Activated CD8-positive, alpha-beta T cell treated with anti-CD3 and anti-CD28 coated beads for 36 hours (primary cell): ENCODE data around the gene TLE6. TPM values are rescaled to one million over a fixed set of nuclear protein-coding genes. Genes with fewer than 3 reads are reported as not detected.

ENCODE experiments used
- ATAC-seq: fragments of 200-7000 bp; cut with Tn5 transposase; one replicate; pipeline ENCODE4 v1.10.0; 2021; ENCODE audit warnings: mild to moderate bottlenecking, moderate library complexity
- CTCF ChIA-PET: fragments of 350-600 bp; sonication (Branson Sonifier 250); formaldehyde crosslinking; loops from one replicate; lab custom pipeline; 2021; ENCODE audit warnings: antibody characterized with exemption; lab: Charles Lee
- POLR2A ChIA-PET: fragments of 350-600 bp; sonication (Branson Sonifier 250); formaldehyde crosslinking; loops from one replicate; lab custom pipeline; 2021; ENCODE audit warnings: antibody characterized with exemption; lab: Charles Lee
- DNase-seq: peaks from one replicate; pipeline ENCODE4 v3.0.0-alpha.2; 2020
- H3K27ac Mint-ChIP-seq: one replicate; pipeline ENCODE4 v1.8.0; 2021; ENCODE audit warnings: mild to moderate bottlenecking, mixed read lengths
- H3K27me3 Mint-ChIP-seq: one replicate; pipeline ENCODE4 v1.8.0; 2021; ENCODE audit warnings: mixed read lengths
- H3K36me3 Mint-ChIP-seq: one replicate; pipeline ENCODE4 v1.8.0; 2021; ENCODE audit warnings: low read depth, mixed read lengths
- H3K4me1 Mint-ChIP-seq: one replicate; pipeline ENCODE4 v1.8.0; 2021; ENCODE audit warnings: low read depth, mixed read lengths
- H3K4me3 Mint-ChIP-seq: one replicate; pipeline ENCODE4 v1.8.0; 2021; ENCODE audit warnings: mild to moderate bottlenecking, moderate library complexity, mixed read lengths
- H3K9me3 Mint-ChIP-seq: one replicate; pipeline ENCODE4 v1.8.0; 2021; ENCODE audit warnings: mixed read lengths
- CTCF ChIP-seq: fragments of 200-600 bp; IDR thresholded peaks from one replicate; pipeline ENCODE4 v1.8.0; 2022; ENCODE audit warnings: antibody characterized with exemption, mild to moderate bottlenecking
- intact Hi-C: fragments of 100-400 bp; cut with micrococcal nuclease; formaldehyde crosslinking; loops from one replicate; pipeline ENCODE4 v1.10.0; 2022
- total RNA-seq, 2 experiments: library from RNA; stranded (reverse); gene quantifications; one replicate each; pipeline ENCODE4 v1.2.3, GENCODE V29; 2021

Gene TLE6
- total RNA-seq, 2 experiments from 2014 or later = 3.5 to 5.1 TPM

DNA sequence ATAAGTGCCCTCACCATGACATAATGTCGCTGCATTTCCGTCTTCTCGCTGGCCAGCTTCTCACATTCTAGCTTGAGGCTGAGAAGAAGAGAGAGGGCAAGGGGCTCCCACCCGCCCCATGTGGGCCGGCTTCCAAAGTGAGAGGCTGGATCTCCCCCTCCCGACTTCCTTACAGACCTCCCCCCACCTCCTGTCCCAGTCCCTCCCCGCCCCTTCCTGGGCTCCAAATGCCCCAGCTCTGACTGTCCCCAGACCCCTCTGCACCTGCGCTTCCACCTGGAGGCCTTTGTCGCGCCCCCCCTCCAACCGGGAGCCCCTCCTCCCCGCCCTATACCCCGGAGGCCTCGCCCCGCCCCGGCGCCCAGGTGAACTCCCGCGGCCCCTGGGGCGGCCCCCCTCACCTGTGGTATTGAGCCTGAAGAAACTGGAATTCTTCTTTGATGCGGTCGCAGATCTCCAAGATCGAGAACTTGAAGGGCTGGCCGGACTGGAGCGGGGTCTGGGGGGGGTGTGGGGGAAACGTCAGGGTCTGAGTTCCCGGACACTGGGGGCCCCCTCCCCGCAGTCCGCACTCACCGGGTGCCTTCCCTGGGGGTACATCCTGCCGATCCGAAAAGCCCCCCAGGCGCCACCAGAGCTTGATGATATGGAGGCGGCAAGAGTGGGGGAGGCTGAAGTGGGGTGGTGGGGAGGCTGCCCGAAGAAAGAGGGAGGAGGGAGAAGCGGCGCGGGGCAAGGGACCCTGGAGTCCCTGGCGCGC lies 51.1 kb downstream of the TLE6 start:
- intact Hi-C loops = no loop called here
- H3K9me3 Mint-ChIP-seq = no peaks in the 10 kb centered on the region
- peak overlapping the region; percentile 60 for H3K4me3 Mint-ChIP-seq
- ATAC-seq = no peak
- H3K36me3 Mint-ChIP-seq = no peaks in the 10 kb centered on the region
- TF ChIP-seq CTCF = no peak
- no peak overlapping the region for H3K27ac Mint-ChIP-seq
- ChIA-PET POLR2A (no interaction called here), CTCF (interaction anchor here (0.6 to 1.5 kb wide), 3 partner anchors 8 to 76 kb away, joined by 3 to 5 read pairs (median 4); no protein-coding TSS in a partner anchor)
- DNase-seq = no peak
- peaks cover 18% of the 10 kb centered on the region for H3K27me3 Mint-ChIP-seq
- peaks cover 17% of the 10 kb centered on the region for H3K4me1 Mint-ChIP-seq

- no peaks in the 10 kb centered on the region for H3K36me3 Mint-ChIP-seq
- no peak for TF ChIP-seq CTCF
- ChIA-PET POLR2A (no interaction called here), CTCF (no interaction called here)
- peaks cover 18% of the 10 kb centered on the region for H3K27me3 Mint-ChIP-seq
- intact Hi-C loops = no loop called here
- no peak within 1 kb of the TSS for H3K27ac Mint-ChIP-seq
- ATAC-seq = no peak
- H3K4me1 Mint-ChIP-seq = peaks cover 16% of the 10 kb centered on the region
- DNase-seq = no peak
- H3K4me3 Mint-ChIP-seq = peak within 1 kb of the TSS; percentile 60
- no peaks in the 10 kb centered on the region for H3K9me3 Mint-ChIP-seq
These were observed 51.9 kb downstream of the TLE6 start, which contains the start of gene TLE2 for GRCh38 chr19:3029065-3029923. TSS of gene TLE2 (minus strand) at chr19:3029280. CDS start at chr19:3028904, 376 bp downstream.

GRCh38 chr19:3031607-3031867 lies 54.2 kb downstream of the TLE6 start:
- Mint-ChIP-seq H3K27ac (no peak overlapping the region), H3K9me3 (no peaks in the 10 kb centered on the region), H3K36me3 (no peaks in the 10 kb centered on the region), H3K27me3 (peaks cover 14% of the 10 kb centered on the region), H3K4me3 (no peak overlapping the region), H3K4me1 (peaks cover 16% of the 10 kb centered on the region)
- ChIA-PET CTCF (interaction anchor here (1.4 kb wide), 1 partner anchor 72 kb away, joined by 6 read pairs; no protein-coding TSS in a partner anchor), POLR2A (interaction anchor here (0.6 to 1.0 kb wide), 2 partner anchors 21 to 63 kb away, joined by 3 read pairs; no protein-coding TSS in a partner anchor)
- no peak for TF ChIP-seq CTCF
- intact Hi-C loops = loop anchor here (10.0 kb wide), 1 partner anchor 247 kb away; the partner anchor contains the start of genes SGTA and THOP1
- DNase-seq (no peak), ATAC-seq (no peak)

- Mint-ChIP-seq H3K4me1 (peaks cover 17% of the 10 kb centered on the region), H3K27me3 (peaks cover 7% of the 10 kb centered on the region), H3K4me3 (no peak overlapping the region), H3K9me3 (no peaks in the 10 kb centered on the region), H3K27ac (no peak overlapping the region), H3K36me3 (no peaks in the 10 kb centered on the region)
- intact Hi-C loops = loop anchor here (10.0 kb wide), 1 partner anchor 249 kb away; the partner anchor contains the start of genes SGTA and THOP1
- no peak for ATAC-seq
- CTCF ChIA-PET = no interaction called here
- no peak for TF ChIP-seq CTCF
- no peak for DNase-seq
- POLR2A ChIA-PET = interaction anchor here (1.5 kb wide), 1 partner anchor 9 kb away, joined by 5 read pairs; no protein-coding TSS in a partner anchor
These were observed 56.4 kb downstream of the TLE6 start for GRCh38 chr19:3033595-3034405.
